Omental fat pad (tissue), 4 donors: ENCODE results near the gene PEX26. TPM values are rescaled to one million over a fixed set of nuclear protein-coding genes. Genes with fewer than 3 reads are reported as not detected.
A peak's percentile ranks its signal among the peaks of the same experiment; 100 is the strongest.

ENCODE experiments used
- ATAC-seq: fragments of 150-250 bp; one replicate; pipeline ENCODE4 v1.9.1; 2016; ENCODE audit warnings: mild to moderate bottlenecking, moderate library complexity; ENCODE audit not compliant: low FRiP score
- DNase-seq: peaks from one replicate; pipeline ENCODE4 v3.0.0-alpha.2; 2019; ENCODE audit warnings: low spot score
- CTCF ChIP-seq, 3 donors: fragments of 450-650 bp; IDR thresholded peaks; one replicate each; pipeline ENCODE4 v1.5.1; 2016 to 2017; ENCODE audit warnings: antibody characterized with exemption in 3 of 3, mild to moderate bottlenecking in 3 of 3, moderate library complexity in 2 of 3
- total RNA-seq, 4 donors: library from RNA; depleted of rRNA; stranded (reverse); fragments of >200 nt; gene quantifications; one replicate each; pipeline ENCODE4 v1.1.0, GENCODE V29; 2016

Gene PEX26
- total RNA-seq, 4 donors from 2014 or later, result 19.5 to 32.0 (median 24.1) TPM

GRCh38 chr22:18081416-18081815 is 3.6 kb downstream of the PEX26 start:
- no peak for ATAC-seq
- no peak for DNase-seq
- no peak for TF ChIP-seq CTCF (IDR thresholded peaks at IDR 0.05)

GRCh38 chr22:18082467-18082866 is 4.7 kb downstream of the PEX26 start:
- TF ChIP-seq CTCF (IDR thresholded peaks at IDR 0.05), result no peak
- DNase-seq (no peak), ATAC-seq (no peak)

- ATAC-seq (no peak), DNase-seq (no peak)
- TF ChIP-seq CTCF (IDR thresholded peaks at IDR 0.05), result no peak
Measured at GRCh38 chr22:18083406-18083805, 5.6 kb downstream of the PEX26 start.

- TF ChIP-seq CTCF (IDR thresholded peaks at IDR 0.05), result no peak
- ATAC-seq, result peak; percentile 66
- DNase-seq, result no peak
Measured at GRCh38 chr22:18085188-18085587, 7.4 kb downstream of the PEX26 start.

- TF ChIP-seq CTCF (IDR thresholded peaks at IDR 0.05), result no peak
- no peak for ATAC-seq
- no peak for DNase-seq
Measured at GRCh38 chr22:18087350-18087855, 9.6 kb downstream of the PEX26 start.

GRCh38 chr22:18088825-18089568 is 11.2 kb downstream of the PEX26 start:
- no peak for TF ChIP-seq CTCF (IDR thresholded peaks at IDR 0.05)
- DNase-seq (no peak), ATAC-seq (no peak)

- no peak for DNase-seq
Measured at GRCh38 chr22:18090286-18090685, 12.5 kb downstream of the PEX26 start.

More at GRCh38 chr22:18090286-18090685, 12.5 kb downstream of the PEX26 start:
- no peak for TF ChIP-seq CTCF (IDR thresholded peaks at IDR 0.05)
- ATAC-seq, result no peak
